GM23338 (cell line): Measurements from ENCODE around the gene WFDC11. TPM values are rescaled to one million over a fixed set of nuclear protein-coding genes. Genes with fewer than 3 reads are reported as not detected.

Experiments
- ATAC-seq: fragments of 200-7000 bp; cut with Tn5 transposase; 3 replicates; pipeline ENCODE4 v1.9.1; 2020
- DNase-seq: peaks from one replicate; pipeline ENCODE4 v3.0.0-alpha.2; 2015; ENCODE audit warnings: low spot score
- H2AFZ ChIP-seq: fragments of 200-600 bp; sonication (generic); 2 replicates; pipeline ENCODE4 v1.8.0; 2016; ENCODE audit warnings: antibody characterized with exemption, mild to moderate bottlenecking, moderate library complexity
- H3F3A ChIP-seq: fragments of 200-600 bp; sonication (generic); replicated peaks from 2 replicates; pipeline ENCODE4 v1.8.0; 2017; ENCODE audit warnings: antibody characterized with exemption, mixed run types, low read depth
- H3K27ac ChIP-seq: fragments of 200-600 bp; sonication (generic); 2 replicates; pipeline ENCODE4 v1.6.1; 2016; ENCODE audit warnings: low read depth
- H3K27me3 ChIP-seq: fragments of 200-600 bp; sonication (generic); 2 replicates; pipeline ENCODE4 v1.8.0; 2016; ENCODE audit warnings: mild to moderate bottlenecking, mixed run types, moderate library complexity; ENCODE audit not compliant: insufficient read depth
- H3K36me3 ChIP-seq: fragments of 200-600 bp; sonication (generic); 2 replicates; pipeline ENCODE4 v1.8.0; 2016; ENCODE audit warnings: mild to moderate bottlenecking; ENCODE audit not compliant: insufficient read depth
- H3K4me1 ChIP-seq: fragments of 200-600 bp; sonication (generic); 2 replicates; pipeline ENCODE4 v1.8.0; 2016; ENCODE audit warnings: mild to moderate bottlenecking, moderate library complexity; ENCODE audit not compliant: insufficient read depth
- H3K4me2 ChIP-seq: fragments of 200-600 bp; sonication (generic); 2 replicates; pipeline ENCODE4 v1.7.1; 2017; ENCODE audit warnings: mixed run types
- H3K4me3 ChIP-seq: fragments of 200-600 bp; sonication (generic); 2 replicates; pipeline ENCODE4 v1.6.1; 2016; ENCODE audit warnings: mixed run types
- H3K79me2 ChIP-seq: fragments of 200-600 bp; sonication (generic); replicated peaks from 2 replicates; pipeline ENCODE4 v1.8.0; 2017; ENCODE audit warnings: mild to moderate bottlenecking; ENCODE audit not compliant: insufficient read depth
- H3K9me2 ChIP-seq: fragments of 200-600 bp; sonication (generic); 2 replicates; pipeline ENCODE4 v1.8.0; 2017; ENCODE audit not compliant: insufficient read depth
- H4K20me1 ChIP-seq: fragments of 200-600 bp; sonication (generic); replicated peaks from 2 replicates; pipeline ENCODE4 v1.8.0; 2017; ENCODE audit warnings: mild to moderate bottlenecking; ENCODE audit not compliant: insufficient read depth
- H3K27ac Mint-ChIP-seq: 2 replicates; pipeline ENCODE4 v1.8.0; 2020; ENCODE audit warnings: inconsistent platforms, mild to moderate bottlenecking, moderate library complexity, mixed read lengths
- H3K27me3 Mint-ChIP-seq: 3 replicates; pipeline ENCODE4 v1.8.0; 2022; ENCODE audit warnings: low read depth, mild to moderate bottlenecking, moderate library complexity, mixed read lengths, inconsistent platforms; ENCODE audit not compliant: insufficient read depth, poor library complexity
- H3K36me3 Mint-ChIP-seq: 3 replicates; pipeline ENCODE4 v1.8.0; 2021; ENCODE audit warnings: low read depth, mild to moderate bottlenecking, inconsistent platforms, moderate library complexity, mixed read lengths
- H3K4me1 Mint-ChIP-seq: 3 replicates; pipeline ENCODE4 v1.8.0; 2020; ENCODE audit warnings: mild to moderate bottlenecking, inconsistent platforms, mixed read lengths
- H3K4me3 Mint-ChIP-seq: 3 replicates; pipeline ENCODE4 v1.8.0; 2021; ENCODE audit warnings: moderate library complexity, mild to moderate bottlenecking, inconsistent platforms, mixed read lengths
- H3K9me3 Mint-ChIP-seq: 3 replicates; pipeline ENCODE4 v1.8.0; 2020; ENCODE audit warnings: moderate library complexity, mild to moderate bottlenecking, inconsistent platforms, mixed read lengths
- CREB1 ChIP-seq: fragments of 250-450 bp; sonication (Bioruptor Pico); IDR thresholded peaks from 2 replicates; pipeline ENCODE4 v1.5.0; 2020; ENCODE audit warnings: low read depth, mild to moderate bottlenecking, moderate library complexity
- CTCF ChIP-seq, 2 experiments: fragments of 200-600 bp in 1 of 2; sonication (generic) in 1 of 2; conservative IDR thresholded peaks; 2 replicates each; pipeline versions ENCODE4 v1.5.1 to v1.6.1; 2016 to 2017; ENCODE audit warnings: antibody characterized with exemption in 2 of 2, low read depth in 2 of 2, mild to moderate bottlenecking in 2 of 2, moderate library complexity in 1 of 2
- ETS1 ChIP-seq: IDR thresholded peaks from 2 replicates; pipeline ENCODE4 v1.6.1; 2016; ENCODE audit warnings: antibody characterized with exemption
- JUNB ChIP-seq: IDR thresholded peaks from one replicate; pipeline ENCODE4 v1.6.1; 2016; ENCODE audit warnings: antibody characterized with exemption; ENCODE audit not compliant: unreplicated experiment
- POLR2AphosphoS5 ChIP-seq: IDR thresholded peaks from 2 replicates; pipeline ENCODE4 v1.6.1; 2016; ENCODE audit warnings: antibody characterized with exemption, low read depth
- REST ChIP-seq: IDR thresholded peaks from one replicate; pipeline ENCODE4 v1.6.1; 2018; ENCODE audit warnings: antibody characterized with exemption; ENCODE audit not compliant: unreplicated experiment
- STAT1 ChIP-seq: IDR thresholded peaks from one replicate; pipeline ENCODE4 v1.6.1; 2016; ENCODE audit warnings: antibody characterized with exemption; ENCODE audit not compliant: unreplicated experiment
- ZNF114 ChIP-seq: fragments of 250-450 bp; sonication (Bioruptor Pico); IDR thresholded peaks from 2 replicates; pipeline ENCODE4 v1.5.0; 2020; ENCODE audit warnings: mild to moderate bottlenecking, moderate library complexity
- ZNF331 ChIP-seq: fragments of 250-450 bp; sonication (Bioruptor Pico); IDR thresholded peaks from 2 replicates; pipeline ENCODE4 v1.5.0; 2020; ENCODE audit warnings: low read depth, mild to moderate bottlenecking, moderate library complexity
- ZNF462 ChIP-seq: fragments of 250-450 bp; sonication (Bioruptor Pico); IDR thresholded peaks from 2 replicates; pipeline ENCODE4 v1.5.0; 2020; ENCODE audit warnings: mild to moderate bottlenecking, moderate library complexity
- polyA plus RNA-seq: library from polyadenylated mRNA; unstranded; fragments of >200 nt; fragmentation: Nextera tagmentation; extraction: Ambion mirVana; gene quantifications from 2 replicates; pipeline ENCODE4 v1.2.1, GENCODE V29; 2016
- total RNA-seq: library from RNA; depleted of rRNA; stranded (reverse); fragments of >200 nt; shearing (Covaris generic); gene quantifications from 2 replicates; pipeline ENCODE4 v1.2.3, GENCODE V29; 2014

WFDC11 gene
- total and polyA plus RNA-seq, 2 experiments from 2014 or later: not detected

- H3K9me3 Mint-ChIP-seq: no peaks in the 10 kb centered on the region
- H3K4me3 ChIP-seq: no peak within 1 kb of the TSS
- TF ChIP-seq CREB1: no peak
- no peak for TF ChIP-seq ZNF462 (CRISPR knock-in tag)
- no peak for TF ChIP-seq POLR2AphosphoS5
- no peak for TF ChIP-seq ZNF114
- DNase-seq (no peak), ATAC-seq (no peak)
- no peaks in the 10 kb centered on the region for H3K27me3 ChIP-seq
- H3K4me2 ChIP-seq: no peak within 1 kb of the TSS
- no peaks in the 10 kb centered on the region for H3K36me3 ChIP-seq
- no peaks in the 10 kb centered on the region for H4K20me1 ChIP-seq
- no peak within 1 kb of the TSS for H3K4me3 Mint-ChIP-seq
- H3K9me2 ChIP-seq: peaks cover 15% of the 10 kb centered on the region
- H3K27me3 Mint-ChIP-seq: peaks cover 3% of the 10 kb centered on the region
- no peaks in the 10 kb centered on the region for H3F3A ChIP-seq
- no peak within 1 kb of the TSS; the same call in 1 of the 2 replicates for H2AFZ ChIP-seq
- H3K36me3 Mint-ChIP-seq: no peaks in the 10 kb centered on the region; the same call in 2 of the 3 replicates
- H3K27ac Mint-ChIP-seq: no peak within 1 kb of the TSS
- H3K4me1 Mint-ChIP-seq: peaks cover 2% of the 10 kb centered on the region; the same call in 2 of the 3 replicates
- H3K4me1 ChIP-seq: no peaks in the 10 kb centered on the region
- no peaks in the 10 kb centered on the region for H3K79me2 ChIP-seq
- H3K27ac ChIP-seq: no peak within 1 kb of the TSS
Measured at GRCh38 chr20:45631184-45631583, 38.9 kb downstream of the WFDC11 start, which contains the start of gene WFDC9. Gene WFDC9 (minus strand): TSS chr20:45631284. CDS start chr20:45610181, 21,103 bp downstream.

- Histone ChIP-seq H2AFZ (no peak overlapping the region), H4K20me1 (no peaks in the 10 kb centered on the region), H3K9me2 (peaks cover 15% of the 10 kb centered on the region), H3K4me2 (no peak overlapping the region), H3K27me3 (no peaks in the 10 kb centered on the region), H3K4me3 (no peak overlapping the region), H3K79me2 (no peaks in the 10 kb centered on the region), H3F3A (no peaks in the 10 kb centered on the region), H3K27ac (no peak overlapping the region), H3K4me1 (no peaks in the 10 kb centered on the region), H3K36me3 (no peaks in the 10 kb centered on the region)
- Mint-ChIP-seq H3K4me3 (no peak overlapping the region), H3K4me1 (peaks cover 2% of the 10 kb centered on the region; the same call in 2 of the 3 replicates), H3K36me3 (no peaks in the 10 kb centered on the region; the same call in 2 of the 3 replicates), H3K27ac (no peak overlapping the region), H3K27me3 (peaks cover 3% of the 10 kb centered on the region), H3K9me3 (no peaks in the 10 kb centered on the region)
- ATAC-seq (no peak), DNase-seq (no peak)
- no peak for TF ChIP-seq JUNB
- no peak for TF ChIP-seq ZNF114
- TF ChIP-seq ETS1: no peak
- TF ChIP-seq ZNF331 (CRISPR knock-in tag): no peak
- no peak for TF ChIP-seq REST
- TF ChIP-seq CTCF (conservative IDR thresholded peaks at IDR 0.05; ENCODE audit: low read depth in 2 of 2): no peak
- no peak for TF ChIP-seq STAT1
Measured at GRCh38 chr20:45630371-45630770, 39.7 kb downstream of the WFDC11 start.
